GM18861 (cell line): ENCODE results near the gene ALOX15.
"Not testable (repeated sequence)": the region's sequence is repeated elsewhere in the genome, so short reads cannot be mapped to it uniquely, and the experiment has no call there.

Source experiments
- ATAC-seq: cut with Tn5 transposase; IDR thresholded peaks from one replicate; pipeline ENCODE4 v1.9.1; 2021; ENCODE audit not compliant: unreplicated experiment

Gene ALOX15

DNA sequence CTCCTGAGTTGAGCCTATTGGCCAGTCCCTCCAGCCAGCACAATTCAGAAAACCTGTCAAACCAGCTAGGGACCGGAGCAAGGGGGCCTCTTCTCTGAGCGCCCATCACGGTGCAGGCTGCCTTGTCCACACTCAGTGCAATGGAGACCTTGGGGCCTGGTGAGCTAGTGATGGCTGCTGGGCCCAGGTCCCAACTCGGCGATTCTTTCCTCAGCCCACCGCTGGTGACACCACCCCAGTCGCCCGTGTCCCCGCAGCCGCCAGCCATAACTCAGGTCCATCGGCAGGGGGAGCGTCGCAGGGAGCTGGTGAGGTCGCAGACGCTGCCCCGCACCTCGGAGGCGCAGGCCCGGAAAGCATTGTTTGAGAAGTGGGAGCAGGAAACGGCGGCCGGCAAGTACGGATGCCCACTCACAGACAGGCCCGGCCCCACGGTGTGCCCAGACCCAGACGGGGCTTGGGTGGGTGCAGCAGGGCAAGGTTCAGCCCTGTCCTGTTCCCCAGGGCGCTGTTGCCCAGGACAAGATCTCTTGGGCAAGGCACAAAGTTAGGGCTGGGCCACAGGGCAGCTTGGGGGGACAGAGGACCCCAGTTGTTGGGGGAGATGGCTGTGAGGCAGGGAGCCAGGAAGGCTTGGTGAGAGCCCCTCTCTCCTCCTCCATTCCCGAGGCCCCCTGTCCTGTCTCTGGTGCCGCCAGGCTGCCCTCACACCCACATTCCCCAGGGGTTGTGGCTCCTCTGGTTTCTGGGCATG lies 46.4 kb downstream of the ALOX15 start:
- ATAC-seq = no peak

DNA sequence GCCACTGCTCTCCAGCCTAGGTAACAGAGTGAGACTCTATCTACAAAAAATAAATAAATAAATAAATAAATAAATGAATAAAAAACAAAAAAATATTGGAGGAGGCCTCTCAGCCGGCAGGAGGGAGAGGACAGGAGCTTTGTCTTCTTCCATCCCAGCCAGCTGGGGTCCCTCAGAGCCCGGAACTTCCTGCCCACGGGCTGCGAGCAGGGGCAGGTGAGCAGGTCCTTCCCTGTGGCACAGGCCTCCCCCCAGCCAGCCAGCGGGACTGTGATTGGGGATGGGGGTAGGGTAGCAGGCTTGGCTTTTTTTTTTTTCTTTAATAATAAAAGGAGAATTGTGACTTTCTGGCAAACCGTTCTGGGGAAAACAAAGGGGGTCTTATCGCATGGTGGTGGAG lies 47.1 kb downstream of the ALOX15 start:
- ATAC-seq = no peak

DNA sequence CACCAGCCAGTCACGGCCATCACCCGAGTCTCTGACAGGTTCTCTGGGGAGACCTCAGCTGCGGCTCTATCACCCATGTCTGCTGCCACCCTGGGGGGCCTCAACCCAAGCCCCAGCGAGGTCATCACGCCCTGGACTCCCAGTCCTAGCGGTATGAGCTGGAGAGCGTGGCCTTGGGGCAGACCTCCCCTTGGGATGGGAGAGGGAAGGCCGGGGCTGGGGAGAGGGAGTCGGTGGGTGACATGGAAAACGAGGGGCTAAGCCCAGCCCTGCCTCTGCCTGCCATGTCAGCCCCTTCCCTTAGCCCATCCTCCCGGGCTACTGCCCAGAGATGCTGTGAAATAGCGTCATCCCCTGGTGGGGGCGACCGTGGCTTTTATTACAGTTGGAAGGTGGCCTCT lies 48.5 kb downstream of the ALOX15 start:
- no peak for ATAC-seq

DNA sequence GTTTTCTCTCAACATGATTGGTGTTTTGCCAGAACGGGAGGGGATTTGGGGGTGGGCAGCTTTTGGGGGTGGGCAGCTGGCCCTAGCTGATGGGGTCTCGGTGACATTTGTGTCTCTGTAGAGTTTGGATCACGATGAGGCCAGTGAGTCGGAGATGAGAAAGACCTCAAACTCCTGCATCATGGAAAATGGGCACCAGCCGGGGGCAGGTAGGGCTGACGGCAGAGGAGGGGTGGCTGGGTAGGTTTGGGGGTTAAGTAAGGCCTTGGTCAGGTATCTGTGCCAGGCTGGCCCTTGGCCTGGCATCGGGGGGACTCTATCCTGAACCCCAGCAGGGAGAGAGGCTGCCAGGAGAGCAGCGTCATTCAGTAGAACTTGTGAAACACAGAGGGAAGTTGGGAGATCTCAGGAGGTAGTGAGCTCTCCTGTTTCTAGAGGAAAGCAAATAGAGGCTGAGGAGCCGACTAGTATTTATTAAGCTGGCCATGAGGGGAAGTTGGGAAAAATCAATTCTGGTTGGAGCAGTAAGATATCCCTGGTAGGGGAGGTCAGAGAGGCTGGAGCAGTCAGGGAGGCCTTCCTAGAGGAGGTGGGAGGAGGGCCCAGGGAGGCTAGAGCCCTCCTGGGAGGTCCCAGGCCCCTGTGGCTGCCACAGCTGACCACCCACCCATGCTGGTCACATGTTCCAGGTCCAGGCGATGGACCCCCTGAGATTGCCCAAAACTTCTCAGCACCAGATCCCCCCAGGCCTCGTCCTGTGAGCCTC lies 49.1 kb downstream of the ALOX15 start:
- ATAC-seq = no peak

DNA sequence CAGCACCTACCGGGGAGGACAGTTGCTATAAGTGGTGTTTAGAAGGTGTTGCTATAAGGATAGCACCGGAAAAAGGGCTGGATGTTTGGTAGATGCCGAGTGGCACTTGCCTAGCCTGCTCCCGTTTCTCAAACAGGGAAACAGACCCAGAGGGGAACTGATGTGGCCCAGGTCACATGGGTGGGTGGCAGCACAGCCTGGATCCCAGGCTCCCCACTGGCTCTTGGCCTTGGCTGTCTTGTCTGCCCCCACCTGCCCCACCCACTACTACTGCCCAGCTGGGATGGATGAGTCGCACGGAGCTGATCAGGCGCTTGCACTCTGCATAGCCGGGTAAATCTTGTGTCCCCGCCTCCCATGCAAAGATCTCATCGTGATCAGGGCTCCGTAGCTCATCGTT lies 49.9 kb downstream of the ALOX15 start:
- no peak for ATAC-seq

DNA sequence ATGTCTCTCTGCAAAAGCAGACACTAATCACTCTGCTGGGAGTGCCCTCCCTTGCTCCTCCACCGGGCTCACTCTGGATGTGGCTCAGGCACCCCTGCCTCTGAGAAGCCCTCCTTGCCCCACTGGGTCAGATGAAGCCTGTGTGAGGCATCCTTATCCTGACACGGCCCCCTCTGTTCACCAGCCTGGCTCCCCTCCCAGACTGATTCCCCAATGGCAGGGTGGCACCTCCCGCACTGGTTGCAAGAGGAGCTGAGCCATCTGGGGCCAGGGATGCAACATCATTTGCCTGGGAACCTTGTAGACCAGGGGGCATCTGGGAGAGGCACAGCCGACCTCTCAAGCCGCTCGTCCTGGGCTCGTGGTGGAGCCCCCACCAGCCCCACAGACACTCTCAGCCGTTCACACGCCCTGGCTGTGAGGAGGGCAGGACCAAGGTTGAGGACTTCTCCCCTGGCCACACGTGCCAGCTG lies 50.5 kb downstream of the ALOX15 start:
- no peak for ATAC-seq

GRCh38 chr17:4590042-4590441 lies 51.4 kb downstream of the ALOX15 start:
- ATAC-seq = not testable (repeated sequence)

DNA sequence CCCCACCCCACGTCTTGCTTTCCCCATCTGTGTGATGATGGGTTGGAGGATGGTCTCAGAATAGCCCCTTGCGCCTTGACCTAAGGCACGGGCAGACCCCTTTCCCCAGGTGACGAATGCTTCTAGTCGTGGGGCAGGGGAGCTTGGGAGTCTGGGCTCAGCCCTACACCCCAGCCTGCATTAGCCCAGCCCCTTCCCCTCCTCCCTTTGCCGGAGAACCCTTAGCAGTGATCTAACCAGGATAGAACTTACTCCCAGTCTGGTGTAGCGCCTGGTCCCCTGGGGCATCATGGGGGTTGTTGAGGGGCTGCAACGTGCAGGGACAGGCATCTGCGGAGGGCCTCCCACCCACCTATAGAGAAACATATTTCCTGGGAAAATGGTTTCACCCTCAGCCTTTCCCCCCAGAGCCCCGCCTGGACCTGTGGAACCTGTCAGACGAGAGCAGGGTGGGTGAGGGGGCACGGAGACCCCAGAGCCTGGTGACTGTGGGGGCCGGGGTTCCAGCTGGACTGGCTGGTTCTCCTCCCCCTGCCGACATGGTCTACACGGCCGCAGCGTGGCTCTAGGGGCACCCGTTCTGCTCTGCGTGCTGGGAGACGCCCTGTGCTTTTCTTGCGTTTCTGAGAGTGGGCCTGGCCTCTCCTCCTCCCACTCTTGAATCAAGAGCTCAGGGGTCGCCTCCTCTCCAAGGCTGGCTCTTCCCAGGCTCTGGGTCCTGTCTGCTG lies 52.4 kb downstream of the ALOX15 start:
- no peak for ATAC-seq

- ATAC-seq = no peak
Measured at GRCh38 chr17:4588391-4588790, 53.1 kb downstream of the ALOX15 start.

GRCh38 chr17:4587803-4588202 lies 53.7 kb downstream of the ALOX15 start:
- ATAC-seq = no peak

DNA sequence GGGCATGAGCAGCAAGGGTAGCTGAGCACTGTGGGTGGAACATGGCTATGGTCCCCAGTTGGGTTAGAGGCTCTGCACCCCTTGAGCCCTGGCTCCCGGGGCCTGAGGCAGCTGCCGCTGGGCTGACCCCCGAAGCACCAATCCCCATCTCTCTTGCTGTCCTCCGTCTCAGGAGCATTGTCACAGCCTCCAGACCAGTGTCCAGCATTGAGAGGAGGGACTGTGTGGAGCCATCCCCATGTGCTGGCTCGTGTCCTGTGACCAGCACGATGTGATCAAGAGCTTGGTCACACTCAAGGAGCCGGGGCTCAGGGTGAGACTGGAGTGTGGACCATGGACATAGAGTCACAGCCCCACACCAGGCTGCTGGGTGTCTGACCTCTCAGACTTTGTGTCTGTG lies 54.3 kb downstream of the ALOX15 start:
- no peak for ATAC-seq

GRCh38 chr17:4586043-4586442 lies 55.4 kb downstream of the ALOX15 start:
- ATAC-seq = no peak

DNA sequence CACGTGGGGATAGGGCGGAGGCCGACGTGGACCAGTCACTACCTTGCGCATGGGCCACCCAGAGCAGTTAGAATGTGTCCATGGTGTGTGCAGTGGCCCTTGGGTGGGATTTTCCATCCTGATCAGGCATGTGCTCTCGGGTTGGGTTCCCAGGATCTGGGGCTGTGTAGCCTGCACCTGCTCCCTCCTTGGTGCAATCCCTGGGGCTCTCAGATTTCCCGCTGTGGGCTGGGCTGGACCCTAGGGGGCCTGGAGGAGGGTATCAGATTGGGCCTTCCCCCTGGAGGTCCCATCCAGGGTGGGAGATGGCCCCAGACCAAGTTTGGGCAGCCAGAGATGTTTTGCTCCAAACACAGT lies 55.9 kb downstream of the ALOX15 start:
- ATAC-seq = no peak

DNA sequence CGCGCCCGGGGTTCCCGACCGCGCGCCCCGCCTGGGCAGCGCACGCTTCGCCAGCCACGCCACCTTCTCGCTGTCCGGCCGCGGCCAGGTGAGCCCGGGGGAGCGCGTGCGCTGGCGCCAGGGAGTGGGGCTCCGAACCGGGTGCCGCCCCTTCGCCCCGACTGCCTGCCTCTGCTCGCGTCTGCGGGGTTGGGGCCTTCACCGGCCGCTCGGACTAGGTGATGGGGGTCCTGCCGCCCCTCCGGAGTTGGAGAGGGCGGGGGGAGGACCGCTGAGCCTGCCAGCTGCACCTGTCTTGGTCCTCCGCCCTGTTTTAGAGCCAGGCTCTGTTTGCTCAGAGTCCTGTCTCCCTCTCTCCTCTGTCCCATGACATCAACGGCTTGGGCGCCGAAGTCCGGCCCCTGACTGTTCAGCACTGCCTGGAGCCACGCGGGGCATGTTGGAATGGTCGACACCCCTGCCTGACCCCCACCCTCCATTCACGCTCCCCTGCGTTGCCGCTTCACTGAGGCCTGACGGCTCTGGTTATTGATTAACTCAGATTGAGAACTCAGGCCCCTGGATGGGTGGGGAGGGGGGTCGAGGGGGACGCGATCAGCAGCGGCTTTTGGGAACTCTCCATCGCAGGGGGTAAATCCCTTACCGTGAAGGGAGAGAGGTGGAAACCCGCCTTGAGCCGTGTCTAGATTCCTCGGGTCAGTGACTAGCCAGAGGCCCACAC lies 56.4 kb downstream of the ALOX15 start:
- no peak for ATAC-seq

GRCh38 chr17:4584101-4584916 lies 57.2 kb downstream of the ALOX15 start, which contains the start of gene SMTNL2:
TSS of gene SMTNL2 (plus strand) at chr17:4584529. CDS start at chr17:4584606, 77 bp downstream.
- ATAC-seq = no peak

DNA sequence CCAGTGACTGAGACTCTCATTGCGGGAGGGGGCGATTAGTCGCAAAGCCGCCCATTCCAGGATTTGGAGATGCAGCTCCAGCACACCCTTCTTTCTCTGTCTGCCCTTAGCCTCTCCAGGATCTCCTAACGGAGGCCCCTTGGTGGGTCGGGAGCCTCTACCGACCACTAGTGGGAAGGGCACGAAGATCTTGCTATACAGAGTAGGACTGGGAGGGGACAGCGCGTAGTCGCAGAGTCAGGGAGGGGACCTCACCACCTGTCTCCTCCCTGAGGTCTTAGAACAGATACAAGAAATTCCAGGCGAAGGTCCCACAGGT lies 57.7 kb downstream of the ALOX15 start:
- no peak for ATAC-seq

GRCh38 chr17:4583206-4583605 lies 58.3 kb downstream of the ALOX15 start:
- ATAC-seq = no peak

GRCh38 chr17:4582691-4583090 lies 58.8 kb downstream of the ALOX15 start:
- ATAC-seq = no peak

GRCh38 chr17:4582101-4582501 lies 59.4 kb downstream of the ALOX15 start:
- ATAC-seq = no peak
